ENCODE measurements around the gene HLA-DQB1.

GRCh38 chr6:32641122-32641521, 25.3 kb downstream of the HLA-DQB1 start:
- TF ChIP-seq BACH2 (CRISPR knock-in tag; IDR thresholded peaks at IDR 0.05; ENCODE audit: borderline replicate concordance): no peak
- no peak for TF ChIP-seq OSR1 (CRISPR knock-in tag; IDR thresholded peaks at IDR 0.05)
- no peak for TF ChIP-seq ISL1 (CRISPR knock-in tag; IDR thresholded peaks at IDR 0.05)
